ENCODE data around the gene PAM16.

Gene PAM16

DNA sequence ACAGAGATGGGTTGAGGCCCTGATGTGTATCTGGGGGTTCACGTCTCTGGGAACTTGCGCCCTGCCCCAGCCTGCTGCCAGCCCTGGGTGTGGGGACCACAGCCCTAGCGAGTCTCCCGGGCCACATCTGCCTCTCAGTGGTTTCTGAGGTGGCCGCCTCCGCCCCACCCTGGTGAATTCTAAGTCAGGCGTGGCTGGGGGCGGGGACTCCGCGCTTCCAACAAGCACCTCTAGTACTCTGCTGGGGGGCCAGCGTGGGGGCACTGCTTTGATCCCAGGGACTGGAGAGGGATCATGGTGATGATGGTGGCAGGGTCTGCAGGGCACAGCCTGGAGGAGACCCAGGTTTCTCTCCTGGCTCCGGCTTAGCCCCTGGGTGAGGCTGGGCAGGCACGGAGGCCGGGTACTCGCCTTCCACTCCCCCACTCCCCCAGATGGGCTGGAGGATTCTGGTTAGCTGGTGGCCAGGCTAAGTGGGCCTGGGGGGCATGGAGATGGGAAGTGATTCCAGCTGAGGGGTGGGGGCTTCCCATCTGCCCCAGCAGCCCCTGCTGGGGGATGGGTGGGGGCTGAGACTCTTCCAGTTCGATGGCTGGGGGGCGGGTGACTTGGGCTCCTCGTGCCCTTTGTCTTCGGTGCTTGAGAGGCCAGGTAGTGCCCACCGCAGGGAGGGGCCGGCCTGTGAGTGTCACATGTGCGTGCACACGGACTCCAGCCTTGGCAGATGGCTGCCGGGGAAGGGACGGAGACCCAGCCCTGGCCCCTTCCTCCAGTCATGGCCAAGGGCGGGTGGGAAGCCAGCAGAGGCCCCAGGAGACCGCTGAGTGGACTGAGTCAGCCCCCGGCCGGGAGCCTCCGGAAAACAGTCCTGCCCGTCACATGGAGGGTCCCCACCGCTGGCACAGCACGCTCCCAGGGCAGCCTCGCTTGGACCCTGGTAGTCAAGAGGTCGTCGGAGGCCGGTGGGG lies 31.4 kb downstream of the PAM16 start:
- DNase-seq (ENCODE audit: low read depth) = no peak

DNA sequence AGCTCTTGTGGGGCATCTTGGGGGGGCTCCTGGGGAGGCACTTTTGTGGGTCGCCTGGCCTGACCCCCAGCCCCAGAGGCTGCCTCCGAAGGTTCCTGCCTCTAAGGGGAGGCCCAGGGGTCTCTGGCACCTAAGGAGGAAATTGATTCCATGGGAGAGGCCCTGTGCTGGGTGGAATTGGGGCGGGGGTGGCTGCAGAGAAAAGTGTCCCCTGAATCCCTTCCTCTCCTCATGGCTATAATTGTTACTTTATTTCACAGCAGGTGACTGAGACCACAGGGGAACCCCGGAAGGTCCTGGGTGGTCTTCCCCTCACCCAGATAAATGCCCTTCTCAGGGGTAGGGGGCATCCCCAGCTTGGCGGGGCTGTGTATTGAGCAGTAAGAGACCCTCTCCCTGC lies 32.2 kb downstream of the PAM16 start:
- DNase-seq (ENCODE audit: low read depth) = no peak

DNA sequence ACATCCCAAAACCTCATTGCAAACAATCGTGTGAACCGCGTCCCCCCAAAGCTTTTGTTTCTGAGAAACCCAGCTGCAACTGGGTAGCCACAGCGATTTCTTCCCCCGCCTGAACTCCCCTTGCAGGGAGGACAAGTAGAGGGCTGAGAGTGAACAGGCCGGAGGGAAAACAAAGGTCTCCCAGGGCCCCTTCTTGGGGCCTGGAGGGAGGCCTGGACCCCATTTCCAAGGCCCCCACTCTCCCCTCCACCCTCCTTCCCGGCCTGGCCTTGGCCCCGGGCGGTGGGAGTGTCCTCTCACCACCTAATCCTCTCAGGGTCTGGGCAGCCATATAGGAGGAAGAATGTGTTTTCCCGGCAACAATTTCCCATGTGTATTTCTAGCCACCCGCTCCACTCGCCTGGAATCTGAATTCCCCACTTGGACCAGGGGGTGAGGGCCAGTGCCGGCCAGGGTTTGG lies 32.6 kb downstream of the PAM16 start:
- no peak for DNase-seq (ENCODE audit: low read depth)

DNA sequence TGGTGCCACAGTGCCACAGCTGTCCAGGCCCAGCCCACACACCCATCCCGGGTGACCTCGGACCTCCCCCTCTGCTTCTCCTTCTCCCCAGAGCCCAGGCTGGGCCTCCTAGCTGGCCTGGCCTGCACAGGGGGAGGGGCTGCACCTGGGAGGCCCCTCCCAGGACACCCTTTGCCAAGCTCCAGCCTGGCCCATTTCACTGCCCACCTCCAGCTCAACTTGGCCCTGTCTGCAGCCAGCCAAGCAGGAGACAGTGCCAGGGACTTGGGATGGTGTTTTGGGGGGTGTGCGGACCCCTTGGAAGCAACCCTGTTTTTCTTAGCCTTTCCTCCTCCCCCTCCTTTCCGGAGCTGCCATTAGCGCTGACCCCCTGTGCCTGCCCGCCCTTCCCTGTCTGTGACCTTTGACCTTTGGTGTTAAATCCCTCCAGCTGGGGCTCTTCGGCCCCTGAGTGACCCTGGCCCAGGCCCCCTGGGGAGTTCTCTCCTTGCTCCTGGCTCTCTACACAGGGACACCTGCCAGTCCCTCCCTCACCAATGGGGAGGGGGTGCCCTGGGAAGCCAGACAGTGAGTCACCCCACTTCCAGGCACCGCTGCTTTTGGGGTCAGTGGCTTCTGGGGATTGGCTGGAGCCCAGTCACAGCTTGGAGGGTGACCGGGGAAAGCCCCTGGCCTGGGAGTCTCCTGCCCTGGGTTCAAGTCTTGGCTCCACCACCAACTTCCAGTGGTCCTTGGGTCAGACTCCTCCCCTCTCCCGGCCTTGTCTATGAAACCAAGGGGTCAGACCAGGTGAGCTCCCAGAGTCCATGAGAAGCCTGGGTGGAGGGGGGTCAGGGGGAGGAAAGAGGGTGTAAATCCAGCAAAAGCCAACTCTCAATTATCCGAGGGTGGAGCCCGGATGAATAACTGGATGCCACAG lies 33.3 kb downstream of the PAM16 start:
- no peak for DNase-seq (ENCODE audit: low read depth)

DNA sequence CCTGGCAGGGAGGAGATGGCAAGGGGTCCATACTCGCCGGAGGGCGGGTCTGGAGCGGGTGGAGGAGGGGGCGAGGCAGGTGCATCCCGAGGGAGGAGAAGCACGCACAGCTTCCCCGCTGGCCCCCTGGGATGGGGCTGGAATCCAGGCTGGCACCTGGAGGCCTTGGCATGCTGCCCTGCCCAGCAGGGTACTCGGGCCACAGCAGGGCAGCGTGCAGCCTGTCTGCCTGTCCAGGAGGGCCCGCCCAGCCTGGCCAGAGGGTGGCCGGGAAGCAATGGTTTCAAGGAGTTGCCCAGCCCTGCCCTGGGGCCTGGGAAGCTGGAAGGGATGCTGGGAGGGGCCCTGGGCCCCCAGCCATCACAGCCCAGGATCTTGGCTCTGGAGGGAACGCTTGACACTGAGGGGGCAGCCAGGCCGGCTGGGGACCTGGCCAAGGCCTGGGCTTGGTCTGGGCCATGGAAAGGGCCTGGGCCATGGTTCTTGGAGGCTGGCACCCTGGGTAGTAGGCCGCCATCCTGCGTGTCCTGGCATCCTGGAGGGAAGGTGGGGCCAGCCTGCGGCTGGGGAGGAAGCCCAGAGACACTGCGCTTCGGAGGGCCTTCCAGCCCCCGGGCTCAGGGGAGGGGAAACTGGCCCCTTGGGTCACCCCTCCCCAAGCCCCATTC lies 34.1 kb downstream of the PAM16 start:
- DNase-seq (ENCODE audit: low read depth) = no peak

DNA sequence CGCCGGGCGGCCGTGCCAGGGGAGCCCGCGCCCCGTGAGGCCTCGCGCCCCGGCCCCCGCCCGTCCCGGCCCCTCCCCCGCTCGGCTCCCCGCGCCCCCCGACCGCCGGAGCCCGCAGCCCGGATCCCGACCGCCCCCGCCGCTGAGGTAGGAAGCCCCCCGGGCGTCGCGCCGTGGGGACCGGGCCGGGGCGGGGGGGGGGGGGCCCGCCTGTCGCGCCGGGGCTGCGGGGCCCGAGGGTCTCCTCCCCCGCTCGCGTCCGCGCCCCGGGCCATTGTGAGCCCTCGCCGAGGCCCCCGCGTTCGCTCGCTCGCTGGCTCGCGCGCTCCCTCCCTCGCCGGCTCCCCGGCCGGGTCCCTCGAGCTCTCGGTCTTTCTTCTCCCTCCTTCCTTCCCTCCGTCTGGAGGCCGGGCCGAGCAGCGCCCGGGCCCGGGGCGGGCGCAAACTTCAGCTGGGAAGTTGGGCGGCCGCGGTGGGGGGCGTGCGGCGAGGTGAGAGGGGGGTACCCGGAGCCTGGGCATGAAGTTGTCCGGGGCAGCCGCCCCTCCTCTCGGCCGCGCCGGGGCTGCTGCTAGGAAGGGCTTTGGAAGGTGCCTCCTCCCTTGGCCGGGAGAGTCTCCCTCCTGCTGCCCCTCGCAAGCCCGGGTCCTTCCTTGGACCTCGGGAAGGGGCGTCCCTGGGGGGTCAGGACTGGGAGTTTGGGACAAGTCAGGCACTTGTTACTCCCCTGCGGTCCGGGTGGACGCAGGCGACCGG lies 34.8 kb downstream of the PAM16 start:
- DNase-seq (ENCODE audit: low read depth) = no peak

DNA sequence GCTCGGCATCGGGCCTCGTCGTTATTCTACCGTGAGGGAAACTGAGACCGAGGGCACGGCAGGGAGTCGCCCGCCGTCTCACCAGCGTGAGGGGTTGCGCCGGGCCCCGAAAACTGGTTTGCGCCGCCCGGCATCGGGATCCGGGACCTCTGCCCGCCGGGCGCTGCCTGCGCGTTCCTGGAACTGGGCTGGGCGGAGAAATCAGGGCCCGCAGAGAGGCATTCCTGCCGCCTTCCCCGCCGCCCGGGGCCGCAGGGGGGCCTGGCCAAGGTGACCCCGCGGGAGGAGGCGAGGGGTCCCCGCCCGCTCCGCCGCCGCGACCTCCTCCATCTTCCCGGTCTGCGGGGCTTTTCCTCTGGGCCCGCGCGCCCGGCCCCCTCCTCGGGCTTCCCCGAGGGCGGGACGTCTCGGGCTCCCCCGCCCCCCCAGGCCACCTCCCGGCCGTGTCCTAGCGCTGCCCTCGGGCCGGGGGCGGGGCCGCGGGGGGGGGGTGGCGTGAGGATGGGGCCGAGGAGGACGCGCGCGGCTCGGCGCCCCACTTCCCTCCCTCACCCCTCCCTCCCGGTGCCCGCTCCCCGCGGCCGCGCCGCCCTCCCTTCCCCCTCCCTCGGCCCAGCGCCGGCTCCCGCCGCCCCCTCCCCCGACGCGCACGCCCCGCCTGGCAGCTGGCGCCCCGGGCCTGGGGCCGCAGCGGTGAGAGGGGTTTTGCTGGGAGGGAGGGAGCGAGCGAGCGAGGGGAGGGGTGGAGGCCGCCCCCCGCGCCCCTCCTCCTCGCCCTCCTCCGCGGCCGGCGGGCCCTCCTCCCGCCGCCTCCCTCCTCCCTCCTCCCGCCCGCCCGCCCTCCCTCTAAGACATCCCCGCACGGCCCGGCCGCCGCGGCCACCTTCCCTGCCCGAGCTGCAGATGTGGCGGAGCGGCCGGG lies 35.7 kb downstream of the PAM16 start, which contains the start of gene GLIS2:
Gene GLIS2 (plus strand): TSS at position 882 of the 922 bp plus-strand sequence. CDS start 16,214 bp downstream, outside the sequence.
- DNase-seq (ENCODE audit: low read depth) = peak; percentile 80

DNA sequence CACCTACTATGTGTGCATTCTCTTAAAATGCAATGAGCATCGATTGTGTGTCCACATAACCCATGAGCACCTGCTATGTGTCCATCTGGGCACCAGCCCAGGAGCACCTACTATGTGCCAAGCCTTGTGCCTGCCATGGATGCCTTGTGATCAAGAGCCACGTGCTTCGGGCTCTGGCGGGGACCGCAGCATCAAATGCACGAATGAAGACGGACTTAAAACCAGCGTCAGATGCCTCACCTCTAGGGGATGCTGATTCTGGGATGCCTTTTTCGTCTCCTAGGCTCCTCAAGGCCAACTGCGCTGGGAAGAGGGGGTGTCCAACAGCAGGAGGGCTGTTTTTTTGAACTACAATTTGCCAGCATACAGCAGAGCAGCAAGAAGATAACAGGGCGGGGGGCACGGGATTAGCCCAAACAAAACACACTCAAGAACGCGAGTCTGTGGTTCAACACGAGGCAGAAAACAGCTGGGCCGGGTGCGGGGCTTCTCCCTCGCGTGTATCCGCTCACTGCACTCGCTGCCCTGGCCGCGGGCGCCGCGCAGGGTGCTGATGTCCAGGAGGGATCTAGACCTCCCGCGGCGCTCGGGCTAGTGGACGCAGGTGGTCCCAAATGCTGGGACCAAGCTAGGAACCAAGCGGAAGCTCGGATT lies 36.5 kb downstream of the PAM16 start:
- peak; percentile 52 for DNase-seq (ENCODE audit: low read depth)

DNA sequence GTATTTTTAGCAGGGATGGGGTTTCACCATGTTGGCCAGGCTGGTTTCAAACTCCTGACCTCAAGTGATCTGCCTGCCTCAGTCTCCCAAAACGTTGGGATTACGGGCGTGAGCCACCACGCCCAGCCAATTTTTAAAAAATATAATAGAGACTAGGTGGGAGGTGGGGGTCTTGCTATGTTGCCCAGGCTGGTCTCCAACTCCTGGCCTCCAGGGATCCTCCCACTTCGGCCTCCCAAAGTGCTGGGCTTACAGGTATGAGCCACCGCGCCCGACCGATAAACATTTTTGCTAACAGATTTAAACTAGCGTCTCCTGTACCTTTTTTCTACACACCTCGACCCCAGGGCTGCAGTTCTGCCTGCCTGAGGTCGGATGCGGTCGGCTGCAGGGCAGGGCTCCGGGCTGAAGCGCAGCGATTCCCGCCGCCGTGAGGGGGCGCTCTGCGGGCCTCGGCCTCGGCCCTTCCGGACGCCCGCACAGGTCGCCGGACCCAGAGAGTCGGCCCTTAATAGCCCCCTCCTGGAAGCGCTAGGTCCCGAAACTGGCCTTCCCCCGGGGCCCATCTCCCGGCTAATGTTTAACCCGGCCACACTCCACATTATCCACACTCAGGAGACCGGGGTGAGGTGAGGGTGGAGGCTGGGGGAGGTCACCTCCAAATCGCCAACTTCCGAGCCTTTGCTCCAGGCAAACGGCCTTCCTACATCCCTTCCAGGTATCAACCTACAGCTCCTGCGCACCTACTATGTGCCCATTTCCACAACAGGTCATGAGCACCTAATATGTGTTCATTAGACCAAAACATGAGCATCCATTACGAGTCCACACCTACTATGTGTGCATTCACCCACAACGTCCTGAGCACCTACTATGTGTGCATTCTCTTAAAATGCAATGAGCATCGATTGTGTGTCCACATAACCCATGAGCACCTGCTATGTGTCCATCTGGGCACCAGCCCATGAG lies 37.3 kb downstream of the PAM16 start:
- DNase-seq (ENCODE audit: low read depth) = peak; percentile 50

DNA sequence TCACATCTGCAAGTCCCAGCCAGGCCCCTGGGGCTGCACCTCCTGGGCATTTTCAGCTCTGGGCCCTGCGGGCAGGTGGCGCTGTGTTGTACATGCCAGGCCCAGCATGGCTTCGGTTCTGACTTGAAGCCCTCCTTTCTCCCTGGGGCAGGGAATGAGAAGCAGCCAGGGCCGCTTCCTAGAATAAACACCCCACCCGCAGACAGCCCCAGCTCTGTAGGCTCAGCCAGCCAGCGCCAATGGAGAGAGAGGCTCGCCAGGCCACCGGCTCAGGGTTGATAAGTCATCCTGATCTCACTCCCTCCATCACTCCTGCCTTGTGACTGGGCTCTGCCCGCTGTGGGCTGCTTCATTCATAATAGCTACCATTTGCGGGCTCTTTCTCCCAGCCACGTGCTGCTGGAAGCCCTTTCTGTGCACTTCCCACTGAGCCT lies 41.3 kb downstream of the PAM16 start:
- peak; percentile 84 for DNase-seq (ENCODE audit: low read depth)

DNA sequence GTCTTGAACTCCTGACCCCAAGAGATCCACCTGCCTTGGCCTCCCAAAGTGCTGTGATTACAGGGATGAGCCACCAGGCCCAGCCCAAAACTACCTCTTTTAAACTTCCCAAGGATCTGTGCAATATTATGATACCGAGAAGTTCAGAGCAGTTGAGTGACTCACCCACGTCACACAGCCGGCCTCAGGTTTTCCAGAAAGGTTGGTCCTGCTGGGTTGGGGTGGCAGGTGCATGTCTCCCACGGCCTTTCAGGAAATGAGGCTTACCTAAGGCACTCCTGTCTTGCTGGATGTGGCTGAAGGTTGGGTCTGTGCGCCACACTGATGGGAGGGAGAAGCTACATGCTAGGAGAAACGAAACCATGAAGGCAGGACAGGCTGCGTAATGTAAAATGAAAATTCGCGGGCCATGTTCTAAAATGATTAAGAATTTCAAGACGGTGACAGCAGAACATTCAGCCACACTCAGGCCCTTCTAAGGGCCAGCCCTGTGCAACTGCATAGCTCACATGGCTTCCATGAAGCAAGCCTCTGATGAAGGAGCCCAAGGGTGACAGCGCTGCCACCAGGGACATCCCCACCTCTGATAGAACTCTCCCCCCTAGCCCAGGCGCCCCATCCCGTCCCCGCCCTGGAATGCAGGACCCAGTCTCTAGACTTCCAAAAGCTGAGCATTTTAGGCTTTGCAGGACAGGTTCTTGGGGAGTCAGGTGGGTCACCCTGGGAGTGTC lies 41.9 kb downstream of the PAM16 start:
- no peak for DNase-seq (ENCODE audit: low read depth)

DNA sequence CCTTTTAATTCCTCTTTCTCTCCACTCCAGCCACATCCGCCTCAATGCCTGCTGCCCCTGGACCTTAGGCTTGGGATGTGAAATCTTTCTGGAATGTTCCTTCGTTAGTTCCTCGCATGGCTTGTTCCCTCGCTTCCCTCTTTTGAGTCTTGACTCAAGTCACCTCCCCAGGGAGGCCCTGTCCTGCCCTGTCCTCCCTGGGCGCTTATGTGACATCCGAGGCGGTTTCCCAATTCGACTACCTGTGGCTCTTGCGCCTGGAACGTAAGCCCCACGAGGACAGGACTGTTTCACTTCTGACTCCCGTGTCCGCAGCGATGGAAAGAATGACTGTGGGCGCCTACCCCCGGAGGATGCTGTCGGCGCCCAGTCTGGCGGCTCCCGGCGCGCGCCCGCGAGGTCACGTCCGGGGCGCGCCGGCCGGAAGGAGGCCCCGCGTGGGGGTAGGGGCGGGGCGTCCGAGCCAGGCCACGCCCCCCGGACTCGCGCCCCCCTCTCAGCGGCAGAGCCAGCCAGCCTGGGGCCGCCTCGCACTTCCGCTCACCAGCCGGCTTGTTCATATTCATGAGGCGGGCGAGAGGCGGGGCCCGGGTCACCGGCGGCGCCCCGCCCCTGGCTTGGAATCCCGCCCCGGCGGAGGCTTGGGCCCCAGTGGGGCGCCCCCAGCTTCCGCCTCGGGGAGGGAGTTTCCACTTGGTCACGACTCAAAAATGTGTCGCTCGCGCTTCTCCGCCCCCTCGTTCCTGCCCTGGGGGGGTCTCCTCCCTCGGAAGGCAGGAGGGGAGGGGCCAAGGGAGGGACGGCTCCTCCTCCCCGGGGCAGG lies 43.7 kb downstream of the PAM16 start:
- DNase-seq (ENCODE audit: low read depth) = peak; percentile 96

DNA sequence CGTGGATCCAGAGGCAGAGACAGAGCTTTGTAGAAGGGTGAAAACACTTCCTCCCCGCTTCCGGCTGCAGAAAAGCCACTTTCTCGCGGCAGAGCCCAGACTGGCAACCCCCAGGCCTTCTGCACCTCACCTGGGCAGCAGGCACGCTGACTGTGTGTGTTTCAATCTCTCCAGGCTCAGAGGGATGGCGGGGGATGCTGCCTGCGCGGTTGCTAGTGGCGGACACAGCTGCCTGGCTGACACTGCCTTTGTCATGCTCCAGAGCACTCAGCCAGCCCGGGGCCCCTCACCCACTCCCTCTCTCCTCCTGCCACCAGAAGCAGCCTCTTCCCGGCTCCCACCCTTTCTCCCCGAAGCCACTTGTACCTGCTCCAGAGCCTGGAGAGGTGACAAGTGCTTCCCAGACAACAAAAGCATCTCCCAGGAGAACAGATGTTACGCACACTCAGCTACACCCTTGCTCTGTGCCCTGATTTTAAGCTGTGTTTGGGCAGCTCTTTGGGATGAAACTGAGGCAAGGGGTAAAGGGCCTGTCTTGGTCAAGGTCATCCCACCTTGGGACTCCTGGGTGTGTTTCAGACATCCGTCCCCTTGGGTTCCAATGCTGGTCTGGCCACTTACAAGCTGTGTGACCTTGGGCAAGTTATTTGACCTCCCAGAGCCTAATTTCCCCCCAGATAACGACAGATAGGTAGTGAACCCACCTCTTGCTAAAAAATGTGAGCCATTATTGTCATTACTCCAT lies 44.5 kb downstream of the PAM16 start:
- DNase-seq (ENCODE audit: low read depth) = no peak

DNA sequence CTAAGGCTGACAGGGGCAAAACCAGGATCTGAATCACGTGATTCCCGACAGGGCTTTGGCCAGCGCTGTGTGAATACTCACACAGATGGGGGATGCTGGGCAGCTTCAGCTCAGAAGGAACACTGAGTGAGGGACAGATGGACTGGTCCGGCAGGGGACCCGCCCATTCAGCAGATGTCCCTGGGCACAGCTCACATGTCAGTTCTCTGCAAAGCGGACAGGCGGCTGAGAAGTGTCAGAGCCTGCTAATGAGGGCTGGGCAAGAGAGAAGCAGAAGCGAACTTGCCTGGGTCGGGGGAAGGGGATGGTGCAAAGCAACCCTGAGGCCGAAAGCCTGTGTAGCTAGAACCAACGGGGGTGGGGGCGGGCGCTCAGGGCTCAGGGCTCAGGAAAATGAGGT lies 47.1 kb downstream of the PAM16 start:
- DNase-seq (ENCODE audit: low read depth) = no peak

DNA sequence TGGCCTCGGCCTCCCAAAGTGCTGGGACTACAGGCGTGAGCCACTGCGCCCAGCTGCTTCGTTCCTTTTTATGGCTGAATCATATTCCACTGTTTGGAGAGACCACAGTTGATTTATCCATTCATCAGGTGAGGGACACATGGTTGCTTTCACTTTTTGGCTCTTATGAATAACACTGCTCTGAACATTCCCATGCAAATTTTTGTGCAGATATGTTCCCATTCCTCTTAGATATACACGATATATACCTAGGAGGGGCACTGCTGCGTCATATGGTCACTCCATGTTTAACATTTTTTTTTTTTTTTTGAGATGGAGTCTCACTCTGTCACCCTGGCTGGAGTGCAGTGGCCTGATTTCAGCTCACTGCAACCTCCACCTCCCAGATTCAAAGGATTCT lies 49.2 kb downstream of the PAM16 start:
- DNase-seq (ENCODE audit: low read depth) = no peak

DNA sequence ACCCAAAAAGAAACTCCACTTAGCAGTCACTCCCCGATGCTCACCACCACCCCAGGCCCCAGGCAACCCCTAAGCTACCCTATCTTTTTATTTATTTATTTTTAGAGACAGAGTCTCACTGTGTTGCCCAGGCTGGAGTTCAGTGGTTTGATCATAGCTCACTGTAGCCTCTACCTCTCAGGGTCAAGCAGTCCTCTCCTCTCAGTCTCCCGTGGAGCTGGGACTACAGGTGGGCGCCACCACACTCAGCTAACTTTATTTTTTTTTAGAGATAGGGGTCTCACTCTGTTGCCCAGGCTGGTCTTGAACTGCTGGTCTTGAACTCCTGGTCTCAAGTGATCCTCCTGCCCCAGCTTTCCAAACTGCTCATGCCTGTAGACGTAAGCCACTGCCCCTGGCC lies 49.9 kb downstream of the PAM16 start:
- DNase-seq (ENCODE audit: low read depth) = no peak

Data from amniotic epithelial cell (primary cell).